Neural progenitor cell (in vitro differentiated cells): ENCODE measurements around the gene FASN. TPM values are rescaled to one million over a fixed set of nuclear protein-coding genes. Genes with fewer than 3 reads are reported as not detected.

Source experiments
- DNase-seq: peaks from one replicate; pipeline ENCODE4 v3.0.0-alpha.2; 2016; ENCODE audit warnings: low spot score
- H2AFZ ChIP-seq: fragments of 200-600 bp; sonication (generic); replicated peaks from 2 replicates; pipeline ENCODE4 v1.6.1; 2016; ENCODE audit warnings: antibody characterized with exemption
- H3F3A ChIP-seq: fragments of 200-600 bp; sonication (generic); 2 replicates; pipeline ENCODE4 v1.6.1; 2016; ENCODE audit warnings: antibody characterized with exemption, low read depth
- H3K27ac ChIP-seq: fragments of 200-600 bp; sonication (generic); 2 replicates; pipeline ENCODE4 v1.5.1; 2016; ENCODE audit warnings: mild to moderate bottlenecking
- H3K27me3 ChIP-seq: fragments of 200-600 bp; sonication (generic); 2 replicates; pipeline ENCODE4 v1.6.1; 2016; ENCODE audit warnings: mild to moderate bottlenecking, moderate library complexity
- H3K36me3 ChIP-seq: fragments of 200-600 bp; sonication (generic); 2 replicates; pipeline ENCODE4 v1.5.1; 2016
- H3K4me1 ChIP-seq: fragments of 200-600 bp; sonication (generic); 2 replicates; pipeline ENCODE4 v1.6.1; 2016; ENCODE audit warnings: mixed run types
- H3K4me2 ChIP-seq: fragments of 200-600 bp; sonication (generic); 2 replicates; pipeline ENCODE4 v1.6.1; 2016
- H3K4me3 ChIP-seq: fragments of 200-600 bp; sonication (generic); 2 replicates; pipeline ENCODE4 v1.5.1; 2016
- H3K79me2 ChIP-seq: fragments of 200-600 bp; sonication (generic); 2 replicates; pipeline ENCODE4 v1.6.1; 2016; ENCODE audit warnings: low read depth
- H3K9ac ChIP-seq: fragments of 200-600 bp; sonication (generic); 2 replicates; pipeline ENCODE4 v1.6.1; 2016
- H3K9me3 ChIP-seq: fragments of 200-600 bp; sonication (generic); 2 replicates; pipeline ENCODE4 v1.5.1; 2016; ENCODE audit warnings: low read depth
- H4K20me1 ChIP-seq: fragments of 200-600 bp; sonication (generic); 2 replicates; pipeline ENCODE4 v1.6.1; 2016; ENCODE audit warnings: low read depth
- H3K27ac Mint-ChIP-seq: 3 replicates; pipeline ENCODE4 v1.8.0; 2021; ENCODE audit warnings: mixed read lengths
- H3K27me3 Mint-ChIP-seq: 2 replicates; pipeline ENCODE4 v1.8.0; 2022; ENCODE audit warnings: low read depth, mild to moderate bottlenecking, inconsistent platforms, moderate library complexity, mixed read lengths; ENCODE audit not compliant: insufficient read depth
- H3K36me3 Mint-ChIP-seq: 3 replicates; pipeline ENCODE4 v1.8.0; 2021; ENCODE audit warnings: mixed read lengths
- H3K4me1 Mint-ChIP-seq: 3 replicates; pipeline ENCODE4 v1.8.0; 2021; ENCODE audit warnings: mixed read lengths
- H3K4me3 Mint-ChIP-seq: 3 replicates; pipeline ENCODE4 v1.8.0; 2021; ENCODE audit warnings: mild to moderate bottlenecking, moderate library complexity, mixed read lengths
- H3K9me3 Mint-ChIP-seq: 3 replicates; pipeline ENCODE4 v1.8.0; 2020; ENCODE audit warnings: mixed read lengths
- CTCF ChIP-seq: fragments of 200-600 bp; sonication (generic); IDR thresholded peaks from 2 replicates; pipeline ENCODE4 v1.5.1; 2017; ENCODE audit warnings: antibody characterized with exemption, mild to moderate bottlenecking
- EZH2 ChIP-seq: fragments of 200-600 bp; sonication (generic); IDR thresholded peaks from 2 replicates; pipeline ENCODE4 v1.6.1; 2017; ENCODE audit warnings: antibody characterized with exemption, mild to moderate bottlenecking, moderate library complexity
- EZH2phosphoT487 ChIP-seq: fragments of 200-600 bp; sonication (generic); IDR thresholded peaks from 2 replicates; pipeline ENCODE4 v1.6.1; 2017; ENCODE audit warnings: antibody characterized with exemption
- total RNA-seq: library from RNA; depleted of rRNA; stranded (reverse); fragments of >200 nt; gene quantifications from 2 replicates; pipeline ENCODE4 v1.2.3, GENCODE V29; 2015; ENCODE audit warnings: low replicate concordance

FASN gene
- total RNA-seq, 1 donor from 2014 or later = 77.9 TPM

DNA sequence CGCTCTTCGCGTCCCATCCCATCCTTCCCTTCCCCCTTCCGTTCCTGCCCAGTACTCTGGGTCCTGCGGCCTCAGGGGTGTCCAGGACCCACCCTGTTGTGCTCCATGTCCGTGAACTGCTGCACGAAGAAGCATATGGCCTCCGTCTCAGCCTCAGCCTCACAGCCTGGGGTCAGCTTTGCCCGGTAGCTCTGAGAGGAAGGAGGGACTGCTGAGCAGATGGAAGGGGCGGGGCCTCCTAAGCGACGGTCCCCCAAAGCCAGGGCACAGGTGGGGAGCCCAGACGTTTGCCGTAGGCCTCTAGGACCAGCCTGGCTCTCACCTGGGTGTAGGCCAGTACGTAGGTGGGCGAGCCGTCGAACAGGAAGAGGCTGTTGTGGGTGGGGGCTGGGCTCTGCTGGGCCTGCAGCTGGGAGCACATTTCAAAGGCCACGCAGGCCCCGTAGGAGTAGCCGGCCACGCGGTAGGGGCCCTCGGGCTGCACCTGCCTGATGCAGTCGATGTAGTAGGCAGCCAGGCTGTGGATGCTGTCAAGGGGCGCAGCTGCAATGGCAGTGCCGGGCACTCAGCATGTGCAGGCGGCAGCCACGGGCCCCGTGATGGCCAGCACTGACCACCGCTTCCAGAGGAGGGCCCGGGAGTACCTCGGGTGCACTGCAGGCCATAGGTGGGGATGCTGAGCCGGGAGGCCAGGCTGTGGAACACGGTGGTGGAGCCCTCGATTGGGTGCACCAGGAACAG, 17.8 kb downstream of the FASN start:
- H3K27ac Mint-ChIP-seq = no peak overlapping the region
- H3K4me2 ChIP-seq = no peak overlapping the region

GRCh38 chr17:82079001-82079677, 18.9 kb downstream of the FASN start:
- H3F3A ChIP-seq = peaks cover 37% of the 10 kb centered on the region
- no peak for TF ChIP-seq CTCF
- TF ChIP-seq EZH2phosphoT487 = no peak
- no peak for TF ChIP-seq EZH2
- H3K9me3 ChIP-seq = no peaks in the 10 kb centered on the region
- Mint-ChIP-seq H3K27me3 (peaks cover 2% of the 10 kb centered on the region), H3K9me3 (no peaks in the 10 kb centered on the region), H3K4me3 (no peak overlapping the region), H3K4me1 (peaks cover 2% of the 10 kb centered on the region), H3K36me3 (peaks cover 5% of the 10 kb centered on the region), H3K27ac (no peak overlapping the region)
- peaks cover 55% of the 10 kb centered on the region for H4K20me1 ChIP-seq
- H3K4me1 ChIP-seq = no peaks in the 10 kb centered on the region
- no peak overlapping the region for H3K27ac ChIP-seq
- peaks cover 5% of the 10 kb centered on the region for H3K27me3 ChIP-seq
- no peaks in the 10 kb centered on the region for H3K79me2 ChIP-seq
- DNase-seq = no peak
- no peak overlapping the region for H3K4me2 ChIP-seq
- no peaks in the 10 kb centered on the region for H3K36me3 ChIP-seq
- no peak overlapping the region for H3K9ac ChIP-seq
- no peak overlapping the region for H2AFZ ChIP-seq
- H3K4me3 ChIP-seq = no peak overlapping the region

More for the DNA sequence above, 17.8 kb downstream of the FASN start:
- Mint-ChIP-seq H3K27me3 (peaks cover 2% of the 10 kb centered on the region), H3K36me3 (peaks cover 5% of the 10 kb centered on the region), H3K9me3 (no peaks in the 10 kb centered on the region), H3K4me3 (no peak overlapping the region), H3K4me1 (peaks cover 2% of the 10 kb centered on the region)
- Histone ChIP-seq H2AFZ (no peak overlapping the region), H3K79me2 (no peaks in the 10 kb centered on the region), H3K4me3 (no peak overlapping the region), H3K9ac (no peak overlapping the region), H4K20me1 (peaks cover 66% of the 10 kb centered on the region), H3K9me3 (no peaks in the 10 kb centered on the region), H3K27ac (no peak overlapping the region), H3K27me3 (no peaks in the 10 kb centered on the region), H3K36me3 (no peaks in the 10 kb centered on the region), H3F3A (peaks cover 37% of the 10 kb centered on the region), H3K4me1 (no peaks in the 10 kb centered on the region)
- TF ChIP-seq CTCF (no peak), EZH2phosphoT487 (no peak), EZH2 (no peak)
- DNase-seq = no peak

DNA sequence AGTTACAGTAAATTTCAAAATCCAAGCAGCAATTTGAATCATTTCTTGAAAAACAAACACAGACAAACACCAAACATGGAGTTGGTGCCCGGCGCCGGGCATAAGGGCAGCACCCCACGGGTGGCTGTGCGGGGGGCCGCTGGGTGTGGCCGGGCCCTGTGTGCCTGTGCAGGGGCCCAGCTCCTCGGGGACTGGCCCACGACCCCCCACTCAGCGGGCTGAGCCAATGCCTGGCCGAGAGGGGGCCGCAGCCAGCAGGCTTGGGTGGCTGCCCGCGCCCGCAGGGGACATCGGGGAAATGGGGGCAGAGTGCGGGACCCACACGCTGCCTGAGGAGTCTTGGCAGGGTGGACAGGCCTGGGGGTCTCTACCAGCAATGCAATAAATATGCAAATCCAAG, 19.6 kb downstream of the FASN start:
- Histone ChIP-seq H3K27me3 (peaks cover 12% of the 10 kb centered on the region), H3K27ac (peak overlapping the region; percentile 53), H3K79me2 (no peaks in the 10 kb centered on the region), H3F3A (peaks cover 37% of the 10 kb centered on the region), H3K36me3 (no peaks in the 10 kb centered on the region), H3K4me2 (no peak overlapping the region), H3K4me1 (no peaks in the 10 kb centered on the region), H4K20me1 (peaks cover 48% of the 10 kb centered on the region), H3K9ac (no peak overlapping the region), H3K9me3 (no peaks in the 10 kb centered on the region), H2AFZ (no peak overlapping the region), H3K4me3 (no peak overlapping the region)
- TF ChIP-seq EZH2phosphoT487 (no peak), CTCF (no peak), EZH2 (no peak)
- Mint-ChIP-seq H3K36me3 (peaks cover 5% of the 10 kb centered on the region), H3K27me3 (peaks cover 2% of the 10 kb centered on the region), H3K4me1 (peaks cover 2% of the 10 kb centered on the region), H3K27ac (no peak overlapping the region), H3K4me3 (no peak overlapping the region), H3K9me3 (no peaks in the 10 kb centered on the region)
- no peak for DNase-seq
